GM21528 (cell line): ENCODE measurements around the gene CCNG1.
"Not testable (repeated sequence)": the region's sequence is repeated elsewhere in the genome, so short reads cannot be mapped to it uniquely, and the experiment has no call there.

Experiments used
- ATAC-seq: cut with Tn5 transposase; IDR thresholded peaks from one replicate; pipeline ENCODE4 v1.9.1; 2021; ENCODE audit warnings: mild to moderate bottlenecking, moderate library complexity; ENCODE audit not compliant: unreplicated experiment, low FRiP score

CCNG1 gene

DNA sequence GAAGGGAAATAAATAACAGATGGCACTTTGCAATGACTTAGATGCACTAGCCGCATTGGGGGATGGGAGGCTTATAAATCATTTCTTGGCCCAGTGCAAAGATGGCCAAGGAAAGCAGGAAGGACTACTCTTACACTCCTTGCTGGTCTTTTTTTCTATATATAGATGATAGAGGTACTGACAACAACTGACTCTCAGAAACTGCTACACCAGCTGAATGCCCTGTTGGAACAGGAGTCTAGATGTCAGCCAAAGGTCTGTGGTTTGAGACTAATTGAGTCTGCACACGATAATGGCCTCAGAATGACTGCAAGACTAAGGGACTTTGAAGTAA lies 1.7 kb downstream of the CCNG1 start:
- no peak for ATAC-seq

DNA sequence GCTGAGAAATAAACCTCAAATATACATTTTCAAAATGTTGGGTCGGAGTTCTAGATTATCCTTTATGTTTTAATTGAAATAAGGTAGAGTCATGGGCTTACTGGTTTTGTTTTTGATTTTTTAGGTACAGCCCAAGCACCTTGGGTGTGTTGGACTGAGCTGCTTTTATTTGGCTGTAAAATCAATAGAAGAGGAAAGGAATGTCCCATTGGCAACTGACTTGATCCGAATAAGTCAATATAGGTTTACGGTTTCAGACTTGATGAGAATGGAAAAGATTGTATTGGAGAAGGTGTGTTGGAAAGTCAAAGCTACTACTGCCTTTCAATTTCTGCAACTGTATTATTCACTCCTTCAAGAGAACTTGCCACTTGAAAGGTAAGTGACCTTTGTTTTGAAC lies 3.6 kb downstream of the CCNG1 start:
- no peak for ATAC-seq

DNA sequence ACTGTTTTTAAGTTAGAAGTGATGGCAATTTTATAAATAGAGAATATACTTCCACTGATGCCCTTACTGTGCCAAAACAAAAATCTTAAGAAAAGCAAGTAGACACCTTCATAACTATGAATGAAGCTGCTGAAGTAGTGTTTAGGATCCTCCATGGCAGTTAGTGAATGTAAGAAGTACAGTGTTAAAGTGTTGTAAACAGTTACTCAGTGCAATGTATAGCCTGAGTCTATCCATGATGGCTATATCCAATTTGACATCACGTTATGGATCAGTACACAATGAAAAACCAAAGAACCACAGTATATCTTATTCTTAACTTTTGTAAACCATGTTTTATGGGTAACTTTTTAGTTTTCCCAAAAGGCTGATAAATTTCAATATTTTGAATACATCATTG lies 7.1 kb downstream of the CCNG1 start:
- no peak for ATAC-seq

DNA sequence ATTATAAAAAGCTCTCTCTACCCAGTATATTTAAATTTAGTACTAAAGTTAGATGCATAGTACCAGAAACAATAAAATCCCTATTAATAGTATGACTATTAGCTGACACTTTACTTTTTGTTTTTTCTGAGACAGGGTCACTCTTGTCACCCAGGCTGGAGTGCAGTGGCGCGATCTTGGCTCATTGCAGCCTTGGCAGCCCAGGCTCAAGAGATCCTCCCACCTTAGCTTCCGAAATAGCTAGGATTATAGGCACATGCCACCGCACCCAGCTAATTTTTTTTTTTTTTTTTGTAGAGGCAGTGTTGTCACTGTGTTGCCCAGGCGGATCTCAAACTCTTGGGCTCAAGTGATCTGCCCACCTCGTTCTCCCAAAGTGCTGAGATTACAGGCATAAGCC lies 8.0 kb downstream of the CCNG1 start:
- ATAC-seq = no peak

DNA sequence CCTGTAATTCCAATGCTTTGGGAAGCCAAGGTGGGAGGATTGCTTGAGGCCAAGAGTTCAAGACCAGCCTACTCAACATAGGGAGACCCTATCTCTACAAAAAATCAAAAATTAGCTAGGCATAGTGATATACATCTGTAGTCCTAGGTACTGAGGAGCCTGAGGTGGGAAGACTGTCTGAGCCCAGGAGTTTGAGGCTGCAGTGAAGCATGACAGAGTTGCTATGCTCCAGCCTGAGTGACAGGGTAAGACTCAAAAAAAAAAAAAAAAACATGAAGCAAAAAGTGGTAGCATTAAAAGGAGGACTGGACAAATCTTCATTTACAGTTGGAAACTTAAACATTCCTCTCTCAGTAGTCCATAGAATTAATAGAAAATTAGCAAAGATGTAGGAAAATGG lies 9.8 kb downstream of the CCNG1 start:
- ATAC-seq = no peak

DNA sequence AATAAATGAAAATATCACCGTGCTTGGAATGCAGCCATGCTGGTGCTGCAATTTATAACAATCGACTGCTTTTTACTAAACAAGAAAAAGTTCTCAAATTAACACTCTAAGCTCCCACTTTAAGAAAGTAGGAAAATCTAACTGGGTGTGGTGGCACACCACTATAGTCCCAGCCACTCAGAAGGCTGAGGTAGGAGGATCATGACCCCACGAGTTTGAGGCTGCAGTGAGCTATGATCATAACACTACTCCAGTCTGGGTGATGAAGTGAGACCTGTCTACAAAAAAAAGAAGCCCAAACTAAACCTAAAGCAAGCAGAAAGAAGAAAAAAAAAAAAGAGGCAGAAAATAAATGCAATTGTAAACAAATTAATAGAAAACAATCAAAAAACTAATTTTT lies 10.5 kb downstream of the CCNG1 start:
- ATAC-seq = no peak

DNA sequence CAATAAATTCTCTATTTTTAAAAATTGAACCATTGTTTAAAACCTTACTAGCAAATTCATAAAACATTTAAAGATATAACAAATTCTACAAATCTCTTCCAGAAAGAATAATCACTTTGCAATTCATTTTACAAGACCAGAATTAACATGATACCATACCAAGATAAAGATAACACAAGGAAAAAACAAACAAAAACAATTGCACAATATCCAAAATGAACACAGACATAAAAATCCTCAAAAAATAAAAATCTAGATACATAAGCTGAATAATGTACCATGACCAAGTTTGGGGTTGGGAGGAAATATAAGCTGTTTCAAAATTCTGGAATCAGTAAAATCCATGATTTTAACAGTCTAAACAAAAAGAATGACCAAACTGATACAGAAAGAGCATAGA lies 11.1 kb downstream of the CCNG1 start:
- ATAC-seq = no peak

DNA sequence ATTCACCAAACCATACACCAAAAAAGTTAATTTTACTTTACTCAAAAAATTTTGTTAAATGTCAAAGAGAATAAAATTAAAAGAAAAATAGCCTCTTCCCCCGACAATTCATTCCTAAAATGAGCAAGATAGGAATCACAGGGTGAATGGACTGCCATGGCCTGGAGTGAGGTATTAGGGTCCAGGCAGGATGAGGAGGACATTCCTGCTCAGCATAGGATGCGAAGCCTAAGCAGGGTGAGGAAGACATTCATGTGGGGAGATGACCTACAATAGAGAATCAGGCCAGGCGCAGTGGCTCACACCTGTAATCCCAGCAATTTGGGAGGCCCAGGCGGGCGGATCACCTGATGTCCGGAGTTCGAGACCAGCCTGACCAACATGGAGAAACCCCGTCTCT lies 14.1 kb downstream of the CCNG1 start:
- ATAC-seq = no peak

DNA sequence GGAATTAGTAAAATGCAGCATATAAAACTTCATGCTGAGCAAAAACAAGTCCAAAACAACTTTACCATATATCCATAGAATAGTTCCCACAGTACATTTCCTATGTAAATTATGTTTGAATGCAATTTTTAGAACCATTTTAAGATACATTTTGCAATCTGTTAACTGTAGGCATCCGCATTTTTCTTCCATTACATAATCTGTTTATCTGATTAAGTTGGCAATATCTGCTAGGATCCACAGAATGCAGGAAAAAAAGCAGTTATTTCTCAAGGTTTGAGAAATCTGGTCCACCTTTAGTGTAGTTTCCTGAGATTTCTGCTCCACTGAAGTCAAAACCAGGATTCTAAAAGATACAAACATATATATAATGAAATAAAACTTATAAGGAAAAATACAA lies 16.3 kb downstream of the CCNG1 start:
- ATAC-seq = no peak

DNA sequence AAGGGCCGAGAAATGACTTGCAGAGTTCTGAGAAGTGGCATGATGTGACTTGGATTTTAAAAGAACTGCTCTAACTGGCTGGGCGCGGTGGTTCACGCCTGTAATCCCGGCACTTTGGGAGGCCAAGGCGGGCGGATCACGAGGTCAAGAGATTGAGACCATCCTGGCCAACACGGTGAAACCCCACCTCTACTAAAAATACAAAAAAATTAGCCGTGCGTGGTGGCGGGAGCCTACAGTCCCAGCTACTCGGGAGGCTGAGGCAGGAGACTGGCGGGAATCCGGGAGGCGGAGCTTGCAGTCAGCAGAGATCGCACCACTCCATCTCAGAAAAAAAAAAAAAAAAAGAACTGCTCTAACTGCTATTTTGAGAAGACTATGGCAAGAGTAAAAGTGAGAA lies 18.0 kb downstream of the CCNG1 start:
- not testable (repeated sequence) for ATAC-seq

DNA sequence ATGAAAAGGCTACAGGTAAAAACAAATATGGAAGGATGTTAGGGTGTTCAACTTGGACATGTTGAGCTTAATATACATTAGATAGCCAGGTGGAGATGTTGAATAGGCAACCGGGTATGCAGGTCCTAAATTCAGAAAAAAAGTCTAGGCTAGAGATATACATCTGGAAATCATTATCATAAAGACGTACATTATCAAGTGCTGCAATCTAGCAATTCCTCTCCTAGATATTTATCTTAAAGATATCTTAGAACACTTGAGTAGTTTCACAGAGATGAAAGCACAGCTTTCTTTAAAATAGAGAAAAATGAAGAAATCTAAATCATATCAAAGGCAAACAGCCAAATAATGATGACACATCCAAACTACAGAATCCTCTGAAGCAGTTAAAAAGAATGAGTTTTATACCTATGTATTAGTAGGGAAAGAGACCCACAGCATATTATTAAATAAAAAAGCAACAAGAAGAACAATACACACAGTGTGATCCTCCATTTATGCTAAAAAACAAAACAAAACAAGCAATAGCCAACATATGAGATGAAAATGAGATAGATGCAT lies 18.7 kb downstream of the CCNG1 start:
- ATAC-seq = no peak

DNA sequence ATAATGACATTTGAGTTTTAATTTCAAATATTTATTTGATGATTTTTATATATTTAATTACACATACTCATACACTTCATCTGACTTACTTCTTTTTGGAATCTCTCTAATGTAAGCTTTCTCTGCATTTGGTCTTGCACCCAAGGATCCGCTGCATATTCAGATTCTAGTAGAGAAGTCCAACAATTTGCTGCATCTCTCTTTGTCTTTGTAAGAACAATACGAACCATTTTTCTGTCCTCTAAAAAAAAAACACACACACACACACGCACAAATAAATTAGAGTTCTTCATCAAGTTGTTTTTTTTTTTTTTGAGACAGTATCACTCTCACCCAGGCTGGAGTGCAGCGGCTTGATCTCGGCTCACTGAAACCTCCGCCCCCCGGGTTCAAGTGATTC lies 19.4 kb downstream of the CCNG1 start:
- no peak for ATAC-seq

DNA sequence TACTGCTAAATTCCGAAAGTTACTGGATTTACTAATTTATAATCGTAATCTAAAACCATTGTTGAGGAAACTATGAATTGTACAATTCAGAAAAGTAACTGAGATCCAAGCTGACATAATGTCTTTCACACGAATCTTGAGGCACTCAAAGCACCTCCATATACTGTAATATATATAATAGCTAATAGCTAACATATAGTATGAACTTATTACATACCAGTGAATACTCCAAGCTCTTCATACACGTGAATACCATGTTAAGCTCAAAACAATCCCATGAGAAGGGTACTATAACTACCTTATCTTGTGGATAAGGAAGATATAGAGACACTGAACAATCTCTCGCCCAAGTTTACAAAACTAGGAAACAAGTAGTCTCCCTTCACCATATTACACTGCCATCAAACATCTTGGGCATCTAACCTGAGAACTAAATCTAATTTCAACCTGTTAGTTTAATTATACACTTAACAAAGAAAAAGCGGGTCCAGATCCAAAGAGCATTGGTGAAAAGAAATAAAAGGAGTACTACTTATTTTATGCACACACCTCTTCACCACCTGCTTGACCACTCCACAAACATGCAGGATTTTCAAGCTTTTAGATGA lies 21.5 kb downstream of the CCNG1 start:
- ATAC-seq = no peak

DNA sequence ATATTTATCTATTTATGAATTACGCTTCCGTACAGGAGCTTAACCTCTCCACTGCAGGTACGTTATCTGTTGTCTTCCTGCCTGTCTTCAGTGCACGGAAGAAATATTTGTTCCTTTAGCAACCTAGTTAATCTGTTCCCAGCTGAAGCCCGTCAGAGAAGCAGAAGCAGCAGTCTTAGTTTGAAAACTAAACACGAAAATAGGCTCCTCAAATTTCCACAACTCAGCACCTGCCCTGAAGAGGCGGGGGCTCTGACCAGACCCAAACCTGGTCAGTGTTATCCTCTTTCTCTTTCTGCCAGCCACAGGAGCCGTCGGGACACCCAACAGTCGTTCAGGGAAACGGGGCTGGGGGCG lies 22.0 kb downstream of the CCNG1 start:
- ATAC-seq = peak; percentile 11

DNA sequence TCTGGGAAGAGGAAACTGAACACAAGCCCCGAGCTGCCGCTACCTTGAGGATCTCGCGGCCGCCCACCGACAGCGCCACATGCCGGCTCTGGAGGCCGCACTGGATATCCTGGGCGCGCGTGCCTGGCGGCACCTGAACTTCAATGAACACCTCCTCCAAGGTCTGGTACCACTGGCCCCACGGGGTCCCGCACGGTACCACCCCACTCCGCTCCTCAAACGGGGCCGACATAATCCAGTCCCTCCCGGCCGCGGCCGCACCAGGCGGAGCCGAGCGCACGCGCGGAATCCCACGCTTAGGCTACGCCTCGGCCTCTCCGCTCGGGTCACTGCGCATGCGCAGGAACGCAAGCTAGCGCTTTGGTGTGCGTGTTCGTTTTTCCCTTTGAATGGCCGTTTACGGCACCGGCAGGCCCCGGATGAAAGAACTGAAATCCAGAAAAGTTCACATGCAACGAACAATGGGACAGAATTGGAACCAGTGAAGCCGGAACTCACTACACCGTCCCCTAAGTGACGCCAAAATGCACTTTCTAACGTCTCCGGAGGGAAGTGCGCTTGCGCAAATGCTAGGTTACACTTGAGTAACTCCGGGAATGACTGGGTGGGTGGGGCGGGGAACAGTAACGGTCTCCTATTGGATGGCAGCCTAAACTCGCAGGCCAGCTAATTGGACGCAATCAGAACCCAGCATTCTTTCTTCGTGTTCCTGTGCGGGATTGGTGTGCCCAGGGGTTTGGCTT lies 22.6 kb downstream of the CCNG1 start, which contains the start of gene NUDCD2:
Gene NUDCD2 (minus strand): TSS at position 284 of the 743 bp plus-strand sequence. CDS start 52 bp downstream, at position 232.
- ATAC-seq = peak; percentile 85

DNA sequence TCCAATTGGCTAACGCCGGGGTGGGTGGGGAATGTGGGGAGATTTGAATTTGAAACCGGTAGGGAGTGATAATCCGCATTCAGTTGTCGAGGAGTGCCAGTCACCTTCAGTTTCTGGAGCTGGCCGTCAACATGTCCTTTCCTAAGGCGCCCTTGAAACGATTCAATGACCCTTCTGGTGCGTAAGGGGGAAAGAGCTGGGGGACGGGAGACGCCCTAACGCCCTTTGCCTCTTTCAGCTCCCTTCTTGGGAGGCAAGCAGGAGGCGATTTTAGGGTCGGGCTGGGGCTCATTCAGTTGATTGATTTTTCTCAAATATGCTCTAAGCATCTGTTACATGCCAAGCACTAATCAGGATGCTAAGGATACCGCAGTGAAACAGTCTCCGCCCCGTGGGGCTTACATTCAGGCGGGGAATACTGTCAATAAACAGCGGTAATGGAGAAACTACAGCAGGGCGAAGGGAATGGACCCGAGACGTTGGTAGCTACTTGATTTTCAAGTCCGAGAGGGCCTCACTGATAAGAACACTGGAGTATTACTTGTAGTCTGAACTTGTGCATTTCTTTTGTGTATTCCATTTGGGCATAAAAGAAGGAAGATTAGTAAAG lies 23.3 kb downstream of the CCNG1 start, which contains the start of gene HMMR:
Gene HMMR (plus strand): TSS at position 71 of the 610 bp plus-strand sequence. CDS start 61 bp downstream, at position 132.
- ATAC-seq = peak; percentile 0

DNA sequence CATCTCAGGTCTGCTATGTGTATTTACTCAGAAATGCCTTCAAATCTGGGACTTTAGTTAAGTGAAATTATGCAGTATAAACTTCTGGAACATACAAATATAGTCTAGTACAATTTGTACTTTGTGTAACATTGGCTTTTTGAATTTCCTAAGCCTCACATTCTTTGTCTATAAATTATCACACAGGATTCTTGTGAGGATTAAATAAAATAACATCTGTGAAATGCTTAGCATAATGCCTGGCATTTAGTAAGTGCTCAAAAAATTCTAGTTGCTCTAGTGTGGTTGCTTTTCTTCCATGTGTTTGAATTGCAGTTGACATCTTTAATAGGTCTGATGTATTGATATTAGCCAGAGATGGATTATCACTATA lies 25.7 kb downstream of the CCNG1 start:
- no peak for ATAC-seq

DNA sequence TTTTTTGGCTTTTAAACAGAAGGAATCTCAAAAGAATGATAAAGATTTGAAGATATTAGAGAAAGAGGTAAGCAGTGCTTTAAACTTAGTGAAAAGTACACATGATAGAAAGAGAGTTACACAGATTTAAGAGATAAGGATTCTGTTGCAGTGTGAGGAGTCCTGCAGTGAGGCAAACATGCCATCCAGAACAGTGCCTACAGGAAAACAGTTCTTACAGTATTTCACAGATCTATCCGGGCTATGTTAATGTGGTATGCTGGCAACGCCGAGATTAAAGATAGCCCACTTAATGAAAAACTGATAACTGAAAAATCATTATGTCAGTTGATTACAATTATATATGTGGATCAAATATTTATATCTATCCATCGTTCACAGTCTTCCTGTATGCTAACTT lies 30.3 kb downstream of the CCNG1 start:
- no peak for ATAC-seq

DNA sequence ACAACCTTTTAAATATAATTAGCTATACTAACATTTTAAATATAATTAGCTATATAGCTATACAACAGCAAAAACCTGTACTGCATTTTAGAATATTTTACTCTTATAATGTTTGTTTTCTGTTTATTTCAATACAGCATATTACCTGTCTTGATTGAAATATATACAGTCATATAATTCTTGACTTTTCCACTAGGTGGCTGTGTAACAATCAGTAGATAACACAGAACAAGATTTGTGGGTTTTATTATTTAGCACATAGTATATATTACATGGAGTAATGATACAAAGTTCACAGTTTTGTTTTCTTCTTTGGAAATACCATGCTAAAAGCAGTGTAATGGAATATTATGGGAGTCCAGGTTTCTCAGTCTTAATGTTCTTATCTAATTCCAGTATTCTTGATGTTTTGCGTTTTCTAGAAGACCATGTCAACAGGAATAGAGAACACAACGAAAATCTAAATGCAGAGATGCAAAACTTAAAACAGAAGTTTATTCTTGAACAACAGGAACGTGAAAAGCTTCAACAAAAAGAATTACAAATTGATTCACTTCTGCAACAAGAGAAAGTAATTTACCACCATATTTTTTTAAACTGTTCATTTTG lies 36.3 kb downstream of the CCNG1 start:
- peak; percentile 74 for ATAC-seq

DNA sequence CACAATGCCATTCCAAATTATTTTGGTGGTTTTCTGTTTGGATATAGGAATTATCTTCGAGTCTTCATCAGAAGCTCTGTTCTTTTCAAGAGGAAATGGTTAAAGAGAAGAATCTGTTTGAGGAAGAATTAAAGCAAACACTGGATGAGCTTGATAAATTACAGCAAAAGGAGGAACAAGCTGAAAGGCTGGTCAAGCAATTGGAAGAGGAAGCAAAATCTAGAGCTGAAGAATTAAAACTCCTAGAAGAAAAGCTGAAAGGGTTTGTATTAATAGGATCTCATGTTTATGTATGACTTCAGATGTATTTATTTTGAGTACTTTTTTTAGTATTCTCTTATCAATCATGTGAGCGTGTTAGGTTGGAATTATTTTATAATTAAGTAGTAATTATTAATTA lies 38.0 kb downstream of the CCNG1 start:
- ATAC-seq = no peak
